Osteoblast (primary cell): ENCODE measurements around the gene COL8A2. TPM values are rescaled to one million over a fixed set of nuclear protein-coding genes. Genes with fewer than 3 reads are reported as not detected.

ENCODE experiments used
- DNase-seq: peaks from one replicate; pipeline ENCODE4 v3.0.0; 2011; ENCODE audit warnings: low spot score, mixed read lengths; ENCODE audit not compliant: insufficient read length; ENCODE audit errors: missing footprints
- H2AFZ ChIP-seq: 2 replicates; pipeline ENCODE4 v1.6.0; 2011; ENCODE audit warnings: mild to moderate bottlenecking, low read length
- H3K27ac ChIP-seq: 2 replicates; pipeline ENCODE4 v1.5.1; 2011; ENCODE audit warnings: mild to moderate bottlenecking, low read depth, low read length, moderate library complexity
- H3K27me3 ChIP-seq: 2 replicates; pipeline ENCODE4 v1.6.0; 2012; ENCODE audit warnings: mild to moderate bottlenecking, control low read depth, inconsistent platforms, low read length, moderate library complexity; ENCODE audit not compliant: insufficient read depth
- H3K36me3 ChIP-seq: 2 replicates; pipeline ENCODE4 v1.5.1; 2011; ENCODE audit warnings: mild to moderate bottlenecking, low read length, control low read depth, moderate library complexity; ENCODE audit not compliant: insufficient read depth
- H3K4me1 ChIP-seq: 2 replicates; pipeline ENCODE4 v1.5.1; 2011; ENCODE audit warnings: mild to moderate bottlenecking, low read length, control low read depth, moderate library complexity; ENCODE audit not compliant: insufficient read depth
- H3K4me2 ChIP-seq: 2 replicates; pipeline ENCODE4 v1.6.0; 2011; ENCODE audit warnings: mild to moderate bottlenecking, low read length; ENCODE audit not compliant: insufficient read depth
- H3K4me3 ChIP-seq: fragments of 200-600 bp; sonication (generic); 3 replicates; pipeline ENCODE4 v1.5.1; 2012; ENCODE audit warnings: mild to moderate bottlenecking, low read length, inconsistent platforms; ENCODE audit not compliant: insufficient read depth
- H3K79me2 ChIP-seq: 2 replicates; pipeline ENCODE4 v1.6.0; 2012; ENCODE audit warnings: mild to moderate bottlenecking, low read length, control low read depth, inconsistent platforms; ENCODE audit not compliant: insufficient read depth
- H3K9me3 ChIP-seq: 2 replicates; pipeline ENCODE4 v1.5.1; 2011; ENCODE audit warnings: low read depth, low read length, control low read depth
- H4K20me1 ChIP-seq: 2 replicates; pipeline ENCODE4 v1.6.0; 2012; ENCODE audit warnings: mild to moderate bottlenecking, low read length, control low read depth; ENCODE audit not compliant: insufficient read depth
- total RNA-seq: library from RNA; depleted of rRNA; stranded (reverse); fragments of >200 nt; gene quantifications from 2 replicates; pipeline ENCODE4 v1.2.3, GENCODE V29; 2012
- TF ChIP-seq, protein P1 (sequence below): IDR thresholded peaks from 2 replicates; pipeline ENCODE4 v1.5.1; 2011; ENCODE audit warnings: mild to moderate bottlenecking, low read depth, low read length, moderate library complexity; ENCODE audit errors: extremely low read depth

COL8A2 gene
- total RNA-seq, 1 donor: 15.2 TPM

DNA sequence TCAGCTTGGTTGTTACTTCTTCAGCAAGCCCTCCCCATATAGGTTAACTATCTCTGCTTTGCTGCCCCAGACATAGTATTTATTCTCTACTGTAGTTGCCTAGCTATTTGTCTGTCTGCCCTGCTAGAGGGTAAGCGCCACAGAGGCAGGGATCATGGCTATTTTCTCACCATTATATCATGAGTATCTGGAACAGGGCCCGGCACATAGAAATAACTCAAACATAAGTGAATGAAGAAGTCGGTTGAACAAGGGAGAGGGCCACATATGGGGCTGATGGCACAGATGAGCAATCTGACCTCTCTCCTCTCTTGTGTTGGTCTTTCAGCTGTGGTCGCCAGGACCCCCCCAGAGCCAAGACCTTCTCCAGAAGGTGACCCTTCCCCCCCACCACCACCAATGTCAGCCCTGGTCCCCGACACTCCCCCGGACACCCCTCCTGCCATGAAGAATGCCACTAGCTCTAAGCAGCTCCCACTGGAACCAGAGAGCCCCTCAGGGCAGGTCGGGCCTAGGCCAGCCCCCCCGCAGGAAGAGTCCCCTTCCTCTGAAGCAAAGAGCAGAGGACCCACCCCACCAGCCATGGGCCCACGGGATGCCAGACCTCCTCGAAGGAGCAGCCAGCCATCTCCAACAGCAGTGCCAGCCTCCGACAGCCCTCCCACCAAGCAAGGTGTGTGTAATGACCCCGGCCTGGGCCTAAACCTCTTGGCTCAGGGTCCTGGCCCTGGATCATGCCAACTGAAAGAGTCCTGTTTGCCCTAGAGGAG, 45.8 kb upstream of the COL8A2 start:
- Histone ChIP-seq H3K4me2 (no peak overlapping the region), H3K4me3 (no peak overlapping the region), H3K36me3 (peaks cover 58% of the 10 kb centered on the region), H3K27ac (peak overlapping the region; percentile 17), H4K20me1 (peaks cover 81% of the 10 kb centered on the region), H3K9me3 (no peaks in the 10 kb centered on the region), H3K79me2 (peaks cover 98% of the 10 kb centered on the region), H3K27me3 (no peaks in the 10 kb centered on the region), H2AFZ (no peak overlapping the region), H3K4me1 (peaks cover 27% of the 10 kb centered on the region)
- peak; percentile 68 for DNase-seq
- TF ChIP-seq, protein P1, sequence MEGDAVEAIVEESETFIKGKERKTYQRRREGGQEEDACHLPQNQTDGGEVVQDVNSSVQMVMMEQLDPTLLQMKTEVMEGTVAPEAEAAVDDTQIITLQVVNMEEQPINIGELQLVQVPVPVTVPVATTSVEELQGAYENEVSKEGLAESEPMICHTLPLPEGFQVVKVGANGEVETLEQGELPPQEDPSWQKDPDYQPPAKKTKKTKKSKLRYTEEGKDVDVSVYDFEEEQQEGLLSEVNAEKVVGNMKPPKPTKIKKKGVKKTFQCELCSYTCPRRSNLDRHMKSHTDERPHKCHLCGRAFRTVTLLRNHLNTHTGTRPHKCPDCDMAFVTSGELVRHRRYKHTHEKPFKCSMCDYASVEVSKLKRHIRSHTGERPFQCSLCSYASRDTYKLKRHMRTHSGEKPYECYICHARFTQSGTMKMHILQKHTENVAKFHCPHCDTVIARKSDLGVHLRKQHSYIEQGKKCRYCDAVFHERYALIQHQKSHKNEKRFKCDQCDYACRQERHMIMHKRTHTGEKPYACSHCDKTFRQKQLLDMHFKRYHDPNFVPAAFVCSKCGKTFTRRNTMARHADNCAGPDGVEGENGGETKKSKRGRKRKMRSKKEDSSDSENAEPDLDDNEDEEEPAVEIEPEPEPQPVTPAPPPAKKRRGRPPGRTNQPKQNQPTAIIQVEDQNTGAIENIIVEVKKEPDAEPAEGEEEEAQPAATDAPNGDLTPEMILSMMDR: no peak

- Histone ChIP-seq H3K9me3 (no peaks in the 10 kb centered on the region), H3K4me1 (peaks cover 29% of the 10 kb centered on the region), H4K20me1 (peaks cover 81% of the 10 kb centered on the region), H3K36me3 (peaks cover 43% of the 10 kb centered on the region), H3K4me3 (no peak overlapping the region), H3K27ac (peak overlapping the region; percentile 6), H3K79me2 (peaks cover 97% of the 10 kb centered on the region), H3K27me3 (no peaks in the 10 kb centered on the region), H3K4me2 (no peak overlapping the region), H2AFZ (no peak overlapping the region)
- TF ChIP-seq, protein P1: no peak
- no peak for DNase-seq
Measured at GRCh38 chr1:36168514-36168913, 43.5 kb upstream of the COL8A2 start.

DNA sequence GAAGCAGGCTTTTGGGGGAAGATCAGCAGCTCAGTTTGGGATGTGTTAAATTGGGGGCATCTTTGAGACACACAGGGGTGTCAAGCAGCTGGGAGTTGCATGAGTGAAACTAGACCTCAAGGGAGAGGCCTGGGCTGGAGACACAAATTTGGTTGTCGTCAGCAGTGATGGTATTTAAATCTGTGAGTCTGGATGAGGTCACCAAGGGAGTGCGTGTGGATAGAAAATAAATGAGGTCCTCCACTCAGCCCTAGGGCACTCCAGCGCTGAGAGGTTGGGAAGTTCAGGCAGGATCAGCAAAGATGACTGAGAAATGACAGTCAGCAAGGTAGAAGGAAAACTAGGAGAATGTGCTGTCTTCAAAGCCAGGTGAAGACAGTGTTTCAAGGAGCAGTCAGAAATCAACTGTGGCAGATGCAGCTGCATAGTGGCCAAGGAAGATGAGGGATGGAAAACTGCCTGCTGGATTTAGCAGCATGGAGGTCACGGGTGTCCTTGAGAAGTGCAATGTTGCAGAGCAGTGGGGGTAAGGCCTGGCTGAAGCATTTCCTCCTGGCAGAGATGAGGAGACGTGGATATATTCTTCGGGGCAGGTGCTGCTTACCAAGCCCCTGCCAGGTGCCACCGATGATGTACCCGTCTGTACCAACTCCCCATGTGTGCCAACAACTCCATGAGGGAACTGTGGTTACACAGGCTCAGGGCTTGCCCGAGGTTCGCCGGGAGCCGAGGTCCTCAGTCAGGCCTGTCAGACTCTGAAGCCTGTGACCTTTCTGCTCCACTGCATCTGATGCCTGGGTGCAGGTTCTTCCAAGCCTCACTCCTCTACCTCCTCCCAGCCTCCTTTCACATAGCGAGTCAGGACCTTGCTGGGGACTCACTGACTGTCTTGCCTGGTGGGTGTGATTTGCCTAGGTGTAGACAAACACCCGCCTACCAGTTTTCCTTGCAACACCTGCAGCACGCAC, 42.2 kb upstream of the COL8A2 start:
- Histone ChIP-seq H3K79me2 (peaks cover 97% of the 10 kb centered on the region), H3K27ac (peak overlapping the region; percentile 86), H4K20me1 (peaks cover 83% of the 10 kb centered on the region), H3K36me3 (peaks cover 34% of the 10 kb centered on the region), H3K4me3 (no peak overlapping the region), H2AFZ (no peak overlapping the region), H3K4me1 (peaks cover 27% of the 10 kb centered on the region), H3K9me3 (no peaks in the 10 kb centered on the region), H3K27me3 (no peaks in the 10 kb centered on the region), H3K4me2 (no peak overlapping the region)
- TF ChIP-seq, protein P1: no peak
- DNase-seq: peak; percentile 92

GRCh38 chr1:36166136-36166535, 41.1 kb upstream of the COL8A2 start:
- no peak overlapping the region for H2AFZ ChIP-seq
- H3K4me1 ChIP-seq: peaks cover 38% of the 10 kb centered on the region
- peaks cover 24% of the 10 kb centered on the region for H3K36me3 ChIP-seq
- peaks cover 98% of the 10 kb centered on the region for H3K79me2 ChIP-seq
- H3K4me3 ChIP-seq: no peak overlapping the region
- no peaks in the 10 kb centered on the region for H3K9me3 ChIP-seq
- H4K20me1 ChIP-seq: peaks cover 88% of the 10 kb centered on the region
- H3K4me2 ChIP-seq: no peak overlapping the region
- peak overlapping the region; percentile 86 for H3K27ac ChIP-seq
- TF ChIP-seq, protein P1: no peak
- H3K27me3 ChIP-seq: no peaks in the 10 kb centered on the region
- DNase-seq: no peak
